ENCODE data around the gene ALDH3B2.

The ALDH3B2 gene

DNA sequence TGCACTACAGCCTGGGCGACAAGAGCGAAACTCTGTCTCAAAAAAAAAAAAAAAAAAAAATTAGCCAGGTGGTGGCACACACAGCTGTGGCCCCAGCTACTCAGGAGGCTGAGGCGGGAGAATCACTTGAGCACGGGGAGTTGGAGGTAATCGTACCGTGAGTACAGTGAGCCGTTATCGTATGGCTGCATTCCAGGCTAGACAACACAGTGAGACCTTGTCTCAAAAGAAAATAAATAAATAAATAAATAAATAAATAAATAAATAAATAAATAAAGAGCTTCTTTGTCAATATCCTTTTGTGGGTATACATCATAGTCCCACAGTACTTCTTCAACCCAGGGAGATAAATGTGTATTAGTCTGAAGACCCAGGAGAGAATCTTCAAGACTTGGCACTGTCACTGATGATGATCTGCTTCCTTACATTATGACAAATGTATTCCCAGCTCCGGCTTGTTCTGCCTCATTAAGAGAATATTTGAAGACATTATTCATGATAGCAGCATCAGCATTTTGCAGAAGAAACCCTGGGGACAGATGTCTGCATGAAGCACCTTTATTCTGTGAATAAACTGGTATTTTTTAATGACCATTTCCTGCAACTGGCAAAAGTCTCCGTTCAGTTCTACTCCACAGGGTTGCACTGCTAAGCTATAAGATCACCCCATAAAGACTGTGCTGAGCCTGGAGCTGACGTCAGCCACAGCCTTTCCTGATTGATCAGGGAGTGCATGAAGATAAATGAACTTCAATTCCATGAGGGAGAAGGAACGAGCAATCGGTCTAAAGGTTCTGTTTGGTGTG is 22.2 kb downstream of the ALDH3B2 start:
- Histone ChIP-seq H4K20me1 (ENCODE audit: control insufficient read depth, insufficient read depth, low read depth, low read length) (no peaks in the 10 kb centered on the region), H3K27me3 (ENCODE audit: control insufficient read depth, low read length) (no peaks in the 10 kb centered on the region), H3K27ac (ENCODE audit: low read depth, low read length) (peak overlapping the region; percentile 99), H3K9me2 (replicated peaks; ENCODE audit: control insufficient read depth, low read length) (no peaks in the 10 kb centered on the region), H3K9me3 (ENCODE audit: control insufficient read depth, insufficient read depth, low read length) (peaks cover 29% of the 10 kb centered on the region), H3K36me3 (ENCODE audit: control insufficient read depth, low read length) (peaks cover 21% of the 10 kb centered on the region), H3K4me2 (ENCODE audit: low read length) (peak overlapping the region; percentile 91), H3F3A (ENCODE audit: control insufficient read depth, insufficient read depth) (peaks cover 43% of the 10 kb centered on the region), H3K4me1 (ENCODE audit: control insufficient read depth, low read length) (peaks cover 58% of the 10 kb centered on the region), H3K79me2 (ENCODE audit: control insufficient read depth, low read length) (no peaks in the 10 kb centered on the region), H3K4me3 (ENCODE audit: low read length) (peak overlapping the region; percentile 86)
- TF ChIP-seq, protein P1, sequence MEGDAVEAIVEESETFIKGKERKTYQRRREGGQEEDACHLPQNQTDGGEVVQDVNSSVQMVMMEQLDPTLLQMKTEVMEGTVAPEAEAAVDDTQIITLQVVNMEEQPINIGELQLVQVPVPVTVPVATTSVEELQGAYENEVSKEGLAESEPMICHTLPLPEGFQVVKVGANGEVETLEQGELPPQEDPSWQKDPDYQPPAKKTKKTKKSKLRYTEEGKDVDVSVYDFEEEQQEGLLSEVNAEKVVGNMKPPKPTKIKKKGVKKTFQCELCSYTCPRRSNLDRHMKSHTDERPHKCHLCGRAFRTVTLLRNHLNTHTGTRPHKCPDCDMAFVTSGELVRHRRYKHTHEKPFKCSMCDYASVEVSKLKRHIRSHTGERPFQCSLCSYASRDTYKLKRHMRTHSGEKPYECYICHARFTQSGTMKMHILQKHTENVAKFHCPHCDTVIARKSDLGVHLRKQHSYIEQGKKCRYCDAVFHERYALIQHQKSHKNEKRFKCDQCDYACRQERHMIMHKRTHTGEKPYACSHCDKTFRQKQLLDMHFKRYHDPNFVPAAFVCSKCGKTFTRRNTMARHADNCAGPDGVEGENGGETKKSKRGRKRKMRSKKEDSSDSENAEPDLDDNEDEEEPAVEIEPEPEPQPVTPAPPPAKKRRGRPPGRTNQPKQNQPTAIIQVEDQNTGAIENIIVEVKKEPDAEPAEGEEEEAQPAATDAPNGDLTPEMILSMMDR (IDR thresholded peaks at IDR 0.05; ENCODE audit: low read depth, low read length, poor library complexity, severe bottlenecking) = no peak
- no peak for TF ChIP-seq EZH2phosphoT487 (IDR thresholded peaks at IDR 0.05; ENCODE audit: borderline replicate concordance, low read length)

DNA sequence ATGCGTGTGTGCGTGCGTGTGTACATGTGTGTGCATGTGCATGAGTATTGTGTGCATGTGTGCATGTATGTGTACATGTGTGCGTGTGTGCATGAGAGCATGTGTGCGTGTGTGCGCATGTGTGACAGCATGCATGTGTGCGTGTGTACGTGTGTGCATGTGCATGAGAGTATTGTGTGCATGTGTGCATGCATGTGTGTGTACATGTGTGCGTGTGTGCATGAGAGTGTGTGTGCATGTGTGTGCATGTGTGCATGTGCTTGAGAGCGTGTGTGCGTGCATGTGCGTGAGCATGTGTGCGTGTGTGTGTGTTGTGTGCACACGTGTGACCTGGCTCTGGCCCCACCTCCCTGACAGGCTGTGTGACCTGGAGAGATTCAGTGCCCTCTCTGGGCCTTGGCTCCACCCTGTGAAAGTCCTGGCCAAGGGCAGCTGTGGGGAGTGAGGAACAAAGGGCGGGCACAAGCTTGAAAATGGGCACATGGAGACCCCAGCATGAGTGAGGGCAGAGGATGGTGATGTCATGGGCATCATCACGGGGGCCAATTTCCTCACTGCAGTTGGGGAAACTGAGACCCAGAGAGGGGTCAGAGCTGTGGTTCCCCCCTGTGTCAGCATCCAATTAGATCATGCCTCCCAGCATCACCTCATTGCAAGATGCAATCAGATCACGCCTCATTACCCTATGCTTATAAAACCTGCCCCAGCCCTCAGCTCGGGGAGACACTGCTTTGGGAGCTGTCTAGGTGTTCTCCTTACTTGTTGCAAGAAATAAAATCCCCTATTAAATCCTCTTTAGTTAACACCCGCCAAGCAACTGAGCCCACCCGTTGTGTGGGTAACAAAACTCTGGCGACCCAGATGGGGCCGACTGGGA is 24.6 kb downstream of the ALDH3B2 start:
- H3K9me2 ChIP-seq (replicated peaks; ENCODE audit: control insufficient read depth, low read length) = no peaks in the 10 kb centered on the region
- H3K4me3 ChIP-seq (ENCODE audit: low read length) = peak overlapping the region; percentile 86
- H3K79me2 ChIP-seq (ENCODE audit: control insufficient read depth, low read length) = peaks cover under 1% of the 10 kb centered on the region; the same call in 1 of the 2 replicates
- H4K20me1 ChIP-seq (ENCODE audit: control insufficient read depth, insufficient read depth, low read depth, low read length) = no peaks in the 10 kb centered on the region
- peaks cover 12% of the 10 kb centered on the region for H3K36me3 ChIP-seq (ENCODE audit: control insufficient read depth, low read length)
- peaks cover 55% of the 10 kb centered on the region for H3F3A ChIP-seq (ENCODE audit: control insufficient read depth, insufficient read depth)
- H3K27me3 ChIP-seq (ENCODE audit: control insufficient read depth, low read length) = no peaks in the 10 kb centered on the region
- H3K4me1 ChIP-seq (ENCODE audit: control insufficient read depth, low read length) = peaks cover 81% of the 10 kb centered on the region
- TF ChIP-seq, protein P1 (IDR thresholded peaks at IDR 0.05; ENCODE audit: low read depth, low read length, poor library complexity, severe bottlenecking) = no peak
- TF ChIP-seq EZH2phosphoT487 (IDR thresholded peaks at IDR 0.05; ENCODE audit: borderline replicate concordance, low read length) = no peak
- peak overlapping the region; percentile 91 for H3K4me2 ChIP-seq (ENCODE audit: low read length)
- peak overlapping the region; percentile 99 for H3K27ac ChIP-seq (ENCODE audit: low read depth, low read length)
- peaks cover 13% of the 10 kb centered on the region; the same call in 1 of the 2 replicates for H3K9me3 ChIP-seq (ENCODE audit: control insufficient read depth, insufficient read depth, low read length)

DNA sequence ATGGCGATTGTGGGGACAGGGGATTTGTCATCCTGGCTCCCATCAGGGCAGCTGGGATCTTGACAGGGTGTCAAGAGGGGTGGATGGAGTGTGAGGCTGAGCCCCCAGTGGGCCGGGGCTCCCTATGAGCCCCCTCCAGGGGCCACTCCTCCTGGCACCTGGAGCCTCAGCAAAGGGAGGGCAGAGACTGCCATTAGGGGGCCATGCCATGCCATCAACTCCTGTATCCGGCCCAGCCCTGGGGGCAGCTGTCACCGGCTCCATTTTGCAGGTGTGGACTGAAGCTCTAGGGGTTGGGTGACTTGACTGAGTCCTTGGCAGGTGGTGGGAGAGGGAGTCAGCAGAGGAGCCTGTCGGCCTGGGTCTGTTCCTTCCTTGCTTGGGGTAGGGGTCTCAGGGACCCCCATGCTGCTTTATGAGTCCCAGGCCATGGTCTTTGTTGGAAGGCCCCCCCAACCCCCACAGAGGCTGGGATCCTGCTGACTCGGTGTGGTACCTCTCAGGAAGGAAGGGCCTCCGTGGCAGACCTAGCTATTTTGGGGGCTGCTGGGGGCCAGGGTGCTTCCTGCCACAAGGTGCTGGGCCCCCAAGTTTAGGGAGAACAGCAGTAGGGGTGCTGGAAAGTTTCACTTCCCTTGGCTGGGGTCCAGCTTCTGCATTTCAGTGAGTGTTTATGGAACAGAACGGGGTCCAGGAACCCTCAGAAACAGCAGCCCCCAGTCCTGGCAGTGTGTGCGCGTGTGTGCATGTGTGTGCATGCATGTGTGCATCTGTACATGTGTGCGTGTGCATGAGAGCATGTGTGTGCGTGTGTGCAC is 25.4 kb downstream of the ALDH3B2 start:
- Histone ChIP-seq H3K4me2 (ENCODE audit: low read length) (peak overlapping the region; percentile 91), H3K4me1 (ENCODE audit: control insufficient read depth, low read length) (peaks cover 89% of the 10 kb centered on the region), H3K79me2 (ENCODE audit: control insufficient read depth, low read length) (peaks cover 6% of the 10 kb centered on the region; the same call in 1 of the 2 replicates), H4K20me1 (ENCODE audit: control insufficient read depth, insufficient read depth, low read depth, low read length) (no peaks in the 10 kb centered on the region), H3K27ac (ENCODE audit: low read depth, low read length) (peak overlapping the region; percentile 99), H3K27me3 (ENCODE audit: control insufficient read depth, low read length) (no peaks in the 10 kb centered on the region), H3K36me3 (ENCODE audit: control insufficient read depth, low read length) (peaks cover 12% of the 10 kb centered on the region), H3K9me3 (ENCODE audit: control insufficient read depth, insufficient read depth, low read length) (peaks cover 7% of the 10 kb centered on the region; the same call in 1 of the 2 replicates), H3K4me3 (ENCODE audit: low read length) (peak overlapping the region; percentile 86), H3F3A (ENCODE audit: control insufficient read depth, insufficient read depth) (peaks cover 55% of the 10 kb centered on the region), H3K9me2 (replicated peaks; ENCODE audit: control insufficient read depth, low read length) (no peaks in the 10 kb centered on the region)
- TF ChIP-seq, protein P1 (IDR thresholded peaks at IDR 0.05; ENCODE audit: low read depth, low read length, poor library complexity, severe bottlenecking) = no peak
- no peak for TF ChIP-seq EZH2phosphoT487 (IDR thresholded peaks at IDR 0.05; ENCODE audit: borderline replicate concordance, low read length)

All from DOHH2 (cell line).